Right ventricle myocardium superior (tissue), 1 donor: Measurements from ENCODE around the gene TBX4. TPM values are rescaled to one million over a fixed set of nuclear protein-coding genes. Genes with fewer than 3 reads are reported as not detected.

Source experiments
- ATAC-seq: fragments of 200-7000 bp; cut with Tn5 transposase; one replicate; pipeline ENCODE4 v1.9.1; 2020; ENCODE audit warnings: mild to moderate bottlenecking; ENCODE audit not compliant: poor library complexity
- DNase-seq: peaks from one replicate; pipeline ENCODE4 v3.0.0-alpha.2; 2020
- intact Hi-C: fragments of 100-400 bp; cut with DNase I; formaldehyde crosslinking; loops from one replicate; pipeline ENCODE4 v1.11.2; 2022
- long read RNA-seq: library from polyadenylated mRNA; unstranded; transcript quantifications from one replicate; pipeline ENCODE4 v2.0.0, GENCODE V29; 2021
- total RNA-seq: library from RNA; stranded (reverse); fragmentation: NEBNext Ultra II Directional; extraction: Animal tissue kit (Norgen Biotek cat#: 25700); gene quantifications from one replicate; pipeline ENCODE4 v1.2.1, GENCODE V29; 2021
- donor health status: DM: no; HTN: yes; CAD: no; lungs with severe emphysema.

TBX4 gene
- total RNA-seq = not detected
- long read RNA-seq = 0 reads

GRCh38 chr17:61452301-61453290, at the start of gene TBX4:
Gene TBX4, plus strand, starts transcription at chr17:61452422. Its CDS starts 4,069 bp downstream, at chr17:61456491.
- peak; percentile 35 for DNase-seq
- no peak for ATAC-seq
- intact Hi-C loops = no loop called here

GRCh38 chr17:61402978-61403800, 49.0 kb upstream of the TBX4 start:
- DNase-seq (peak; percentile 53), ATAC-seq (no peak)
- intact Hi-C loops = no loop called here

DNA sequence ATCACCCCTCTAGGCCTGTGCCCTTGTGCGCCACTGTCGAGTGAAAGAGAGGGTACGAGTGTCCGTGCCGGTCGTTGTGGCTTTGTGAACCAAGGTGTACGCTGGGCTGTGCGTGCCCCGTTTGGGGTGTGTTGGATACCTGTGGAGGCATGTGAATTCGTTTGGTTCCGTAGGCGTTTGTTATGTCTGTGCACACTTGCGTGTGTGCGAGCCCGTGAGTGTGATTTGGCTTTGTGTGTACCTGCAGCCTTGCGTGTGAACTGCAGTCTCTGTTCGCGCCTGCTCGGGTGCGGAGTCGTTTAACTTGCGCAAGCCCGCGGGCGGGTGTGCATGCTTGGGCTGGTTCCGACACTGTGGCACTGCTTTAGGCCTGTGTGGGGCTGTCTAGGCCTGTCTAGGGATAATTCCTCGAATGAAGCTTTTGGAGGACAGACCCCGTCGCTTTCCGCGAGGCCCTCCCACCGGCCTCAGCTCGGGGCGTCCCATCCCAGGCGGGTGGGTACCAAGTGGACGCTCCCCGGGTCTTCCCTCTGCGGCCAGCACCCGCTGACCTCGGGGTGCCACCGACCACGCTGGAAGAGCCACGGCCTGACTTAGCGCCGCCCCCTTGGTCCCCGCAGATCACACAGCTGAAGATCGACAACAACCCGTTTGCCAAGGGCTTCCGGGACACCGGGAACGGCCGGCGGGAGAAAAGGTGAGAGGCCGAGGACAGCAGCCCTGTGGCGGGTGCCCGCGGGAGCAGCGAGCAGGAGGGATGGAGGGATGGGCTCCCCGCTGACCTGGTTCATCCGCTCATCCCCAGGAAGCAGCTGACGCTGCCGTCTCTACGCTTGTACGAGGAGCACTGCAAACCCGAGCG, 48.2 kb upstream of the TBX4 start:
- intact Hi-C loops = no loop called here
- ATAC-seq = no peak

DNA sequence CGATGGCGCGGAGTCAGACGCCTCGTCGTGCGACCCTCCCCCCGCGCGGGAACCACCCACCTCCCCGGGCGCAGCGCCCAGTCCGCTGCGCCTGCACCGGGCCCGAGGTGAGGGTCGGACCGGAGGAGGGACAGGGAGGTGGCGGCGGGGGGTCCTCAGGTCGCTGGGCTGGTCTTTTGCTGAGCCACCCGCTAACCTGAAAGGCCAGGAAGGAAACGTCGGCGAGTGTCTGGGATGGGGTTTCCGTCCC, 47.6 kb upstream of the TBX4 start:
- DNase-seq = peak; percentile 30
- intact Hi-C loops = no loop called here
- ATAC-seq = no peak

More for the DNA sequence above, 48.2 kb upstream of the TBX4 start:
- peak; percentile 38 for DNase-seq

- intact Hi-C loops = no loop called here
- peak; percentile 37 for DNase-seq
- no peak for ATAC-seq
These were observed 47.1 kb upstream of the TBX4 start for GRCh38 chr17:61404913-61405685.

- ATAC-seq (no peak), DNase-seq (peak; percentile 38)
- intact Hi-C loops = no loop called here
These were observed 46.3 kb upstream of the TBX4 start for GRCh38 chr17:61405686-61406536.

- no peak for DNase-seq
- ATAC-seq = no peak
- intact Hi-C loops = no loop called here
These were observed 45.7 kb upstream of the TBX4 start for GRCh38 chr17:61406537-61406845.

GRCh38 chr17:61406971-61407911, 45.0 kb upstream of the TBX4 start:
- DNase-seq (peak; percentile 36), ATAC-seq (no peak)
- intact Hi-C loops = no loop called here

DNA sequence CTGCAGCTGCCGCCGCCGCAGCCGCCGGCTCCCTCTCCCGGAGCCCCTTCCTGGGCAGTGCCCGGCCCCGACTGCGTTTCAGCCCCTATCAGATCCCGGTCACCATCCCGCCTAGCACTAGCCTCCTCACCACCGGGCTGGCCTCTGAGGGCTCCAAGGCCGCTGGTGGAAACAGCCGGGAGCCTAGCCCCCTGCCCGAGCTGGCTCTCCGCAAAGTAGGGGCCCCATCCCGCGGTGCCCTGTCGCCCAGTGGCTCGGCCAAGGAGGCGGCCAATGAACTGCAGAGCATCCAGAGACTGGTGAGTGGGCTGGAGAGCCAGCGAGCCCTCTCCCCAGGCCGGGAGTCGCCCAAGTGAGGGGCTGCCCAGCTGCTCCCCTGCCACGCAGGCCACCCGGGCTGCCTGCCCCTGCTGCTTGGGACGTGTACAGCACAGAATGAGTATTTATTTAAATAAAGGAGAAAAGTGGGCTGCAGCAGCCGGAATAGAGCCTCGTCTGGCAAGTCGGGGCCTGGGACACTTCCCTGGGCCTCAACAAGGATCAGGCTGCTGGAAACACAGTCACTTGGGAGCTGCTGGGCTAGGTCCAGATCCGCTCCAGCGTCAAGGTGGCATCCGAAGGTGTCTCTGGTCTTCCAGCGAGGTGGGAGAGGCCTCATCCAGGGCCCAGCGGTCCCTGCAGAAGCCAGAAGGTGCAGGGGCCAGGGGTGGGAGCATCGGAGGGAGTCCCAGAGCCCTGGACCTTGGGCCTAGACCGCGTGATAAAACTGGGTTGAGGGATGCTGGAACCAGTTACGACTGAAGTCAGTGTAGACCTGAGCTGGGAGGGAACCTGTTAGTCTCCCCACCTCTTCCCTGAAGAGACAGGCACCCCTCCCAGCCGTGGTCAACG, 43.8 kb upstream of the TBX4 start:
- DNase-seq = peak; percentile 43
- intact Hi-C loops = no loop called here
- ATAC-seq = no peak

DNA sequence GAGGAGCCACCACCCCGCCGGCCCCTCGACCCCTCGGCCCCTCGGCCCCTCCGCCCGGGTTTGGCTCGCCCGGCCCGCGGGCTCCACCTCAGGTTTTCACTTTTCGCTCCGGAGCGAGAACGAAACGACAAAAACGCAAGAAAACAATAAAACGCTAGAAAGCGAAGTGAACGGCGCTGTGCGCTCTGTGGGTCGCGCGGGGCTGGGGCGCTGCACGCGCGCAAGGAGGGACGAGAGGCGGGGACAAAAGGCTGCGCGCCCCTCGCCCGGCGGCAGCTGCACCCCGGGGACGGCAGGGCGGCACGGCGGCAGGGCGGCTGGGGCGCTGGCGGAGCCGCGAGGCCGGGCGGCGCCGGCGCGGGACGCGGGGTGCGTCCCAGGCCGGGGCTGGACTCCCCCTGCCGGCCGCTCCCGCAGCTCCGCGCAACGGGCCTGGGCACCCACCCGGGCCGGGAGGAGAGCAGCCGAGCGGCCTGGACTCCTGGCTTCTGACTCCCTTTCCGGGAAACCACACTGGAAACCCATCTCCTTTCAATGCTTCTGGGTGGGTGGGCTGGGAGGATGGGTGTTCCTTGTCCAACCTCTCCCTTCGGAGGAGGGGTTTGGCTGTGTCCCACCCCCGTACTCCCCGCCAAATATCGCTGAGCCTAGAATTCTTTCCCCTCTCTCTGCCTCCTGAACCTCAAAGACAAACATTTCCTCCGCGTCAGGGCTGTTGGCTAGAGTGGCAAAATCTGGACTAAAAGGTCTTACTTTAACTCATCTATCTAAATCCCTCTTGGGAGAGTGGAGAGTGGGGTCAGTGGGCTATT, 42.7 kb upstream of the TBX4 start:
- intact Hi-C loops = loop anchor here (10.0 kb wide), 1 partner anchor 655 kb away; the partner anchor contains the start of gene MED13
- DNase-seq = peak; percentile 74

DNA sequence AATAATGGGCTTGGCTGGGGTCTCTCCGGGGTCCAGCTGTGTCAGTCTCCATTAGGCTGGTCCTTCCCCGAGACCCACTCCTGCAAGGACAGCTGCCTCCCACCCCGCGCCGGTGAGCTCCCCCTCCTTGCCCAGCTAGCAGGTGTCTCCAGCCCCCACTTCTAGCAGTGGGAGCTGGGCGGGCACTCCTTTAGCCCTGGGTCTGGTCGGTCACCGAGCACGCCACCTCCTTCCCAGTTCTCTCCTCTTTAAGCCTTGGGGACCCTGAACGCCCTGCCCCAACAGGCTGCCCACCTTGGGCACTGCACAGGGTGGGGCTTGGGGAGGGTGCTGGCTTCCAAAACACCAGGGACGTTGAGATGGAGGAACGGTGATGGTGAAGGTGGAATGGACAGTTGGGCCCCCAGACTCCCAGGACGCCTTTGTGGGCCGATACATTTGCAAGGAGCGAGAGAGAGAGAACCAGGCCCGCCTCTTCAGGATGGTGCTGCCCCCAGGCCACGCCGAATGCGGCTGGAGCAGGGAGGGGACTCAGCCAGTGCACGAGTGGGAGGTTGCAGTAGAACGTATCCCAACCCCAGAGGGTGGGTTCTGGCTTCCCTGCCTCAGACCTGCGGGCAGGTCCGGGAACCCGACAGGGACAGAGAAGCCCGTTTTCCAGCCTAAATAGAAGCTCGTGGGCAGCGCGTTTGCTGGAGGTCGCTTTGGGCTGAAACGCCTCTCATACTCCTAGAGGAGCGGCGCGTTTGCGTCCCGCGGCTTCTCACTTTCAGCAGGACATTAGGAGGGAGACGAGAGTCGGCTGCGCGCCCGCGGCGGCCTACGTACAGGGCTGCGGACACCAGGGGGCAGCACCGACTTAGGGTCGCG, 41.8 kb upstream of the TBX4 start:
- peak; percentile 63 for ATAC-seq
- DNase-seq = peak; percentile 89
- intact Hi-C loops = loop anchor here (10.0 kb wide), 1 partner anchor 654 kb away; the partner anchor contains the start of gene MED13

More for the DNA sequence above, 42.7 kb upstream of the TBX4 start:
- ATAC-seq = peak; percentile 47

- DNase-seq = peak; percentile 62
- intact Hi-C loops = loop anchor here (10.0 kb wide), 1 partner anchor 654 kb away; the partner anchor contains the start of gene MED13
- no peak for ATAC-seq
These were observed 41.3 kb upstream of the TBX4 start for GRCh38 chr17:61411011-61411260.

DNA sequence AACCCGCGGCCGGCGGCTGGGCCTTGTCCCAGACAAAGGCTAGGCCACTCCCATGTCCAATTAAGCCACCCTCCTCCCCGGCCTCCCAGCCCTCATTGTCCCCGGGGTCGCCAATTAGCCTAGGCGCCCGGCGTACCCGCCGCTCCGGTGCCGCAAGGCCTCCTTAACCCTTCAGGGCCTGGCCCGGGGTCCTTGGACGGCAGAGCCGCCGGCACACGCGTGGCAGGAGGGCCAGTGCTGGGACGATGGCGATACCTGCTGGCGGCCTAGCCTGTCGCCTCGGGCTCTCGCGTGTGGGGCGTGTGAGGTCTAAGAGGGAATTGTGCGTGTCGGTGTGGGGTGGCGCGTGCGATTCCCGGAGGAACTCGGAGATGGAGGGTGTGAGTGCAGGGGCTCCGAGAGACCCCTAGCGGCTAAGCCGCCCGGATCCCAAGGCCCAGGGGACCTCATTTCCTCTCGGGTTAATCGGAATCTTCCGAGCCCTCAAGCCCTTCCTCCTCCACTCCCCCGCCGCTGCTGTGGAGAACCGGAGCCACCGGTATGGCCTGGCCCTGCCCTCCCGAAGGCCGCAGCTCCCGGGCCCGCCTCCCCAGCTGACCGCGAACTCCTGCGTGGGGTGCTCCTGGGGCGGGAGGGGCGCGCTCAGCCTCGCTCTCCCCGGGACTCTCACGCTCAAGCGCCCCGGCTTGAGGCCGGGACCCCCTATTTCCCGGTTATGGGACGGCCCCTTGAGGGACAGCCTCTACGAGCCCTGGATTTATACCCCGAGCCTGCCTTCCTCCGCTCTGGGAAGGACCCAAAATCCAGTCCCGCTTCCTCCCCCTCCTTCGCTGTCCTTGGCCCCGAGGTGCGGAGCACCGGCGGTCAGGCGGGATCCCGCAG, 40.7 kb upstream of the TBX4 start:
- DNase-seq (peak; percentile 70), ATAC-seq (peak; percentile 55)
- intact Hi-C loops = loop anchor here (10.0 kb wide), 1 partner anchor 653 kb away; the partner anchor contains the start of gene MED13
